ENCODE results near the gene PRPF8.

The PRPF8 gene

DNA sequence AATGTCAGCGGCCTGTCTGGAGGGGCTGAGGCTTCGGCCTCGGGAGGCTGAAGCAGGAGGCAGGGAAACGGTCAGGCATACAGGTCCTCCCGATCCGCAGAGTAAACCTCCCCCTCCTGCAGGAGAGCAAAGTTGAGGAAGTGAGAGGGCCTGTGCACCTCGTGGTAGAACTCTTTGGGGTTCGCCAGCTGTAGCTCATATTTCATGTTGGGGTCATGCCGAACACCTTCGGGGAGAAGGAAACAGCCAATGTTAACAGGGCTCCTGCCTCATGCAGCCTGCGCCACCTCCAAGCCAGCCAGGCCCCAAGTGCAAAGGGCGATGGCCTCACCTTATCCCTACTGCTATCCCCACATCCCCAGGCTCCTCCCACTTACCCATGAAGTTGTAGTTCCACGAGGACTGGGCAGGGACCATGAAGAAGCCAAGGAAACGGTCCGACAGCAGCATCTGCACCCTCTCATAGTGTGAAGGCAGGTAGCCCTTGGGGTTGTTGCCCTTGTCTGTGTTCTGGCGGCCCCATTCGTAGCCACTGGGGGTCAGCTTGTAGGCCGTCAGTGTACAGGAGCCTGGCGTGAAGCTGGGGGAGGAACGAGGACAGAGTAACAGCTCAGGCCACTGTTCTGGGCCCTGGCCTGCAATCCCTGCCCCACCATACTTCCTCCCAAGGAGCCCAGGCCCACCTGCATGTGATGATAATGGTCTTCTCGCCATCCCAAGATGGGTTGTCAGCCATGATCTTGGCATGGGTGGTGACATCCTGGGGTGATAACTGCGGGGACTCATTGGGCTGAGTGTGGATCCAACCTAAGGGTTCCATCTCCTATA, 33.7 kb downstream of the PRPF8 start:
- H3K4me3 ChIP-seq (ENCODE audit: low read length) = no peak overlapping the region
- TF ChIP-seq, protein P1, sequence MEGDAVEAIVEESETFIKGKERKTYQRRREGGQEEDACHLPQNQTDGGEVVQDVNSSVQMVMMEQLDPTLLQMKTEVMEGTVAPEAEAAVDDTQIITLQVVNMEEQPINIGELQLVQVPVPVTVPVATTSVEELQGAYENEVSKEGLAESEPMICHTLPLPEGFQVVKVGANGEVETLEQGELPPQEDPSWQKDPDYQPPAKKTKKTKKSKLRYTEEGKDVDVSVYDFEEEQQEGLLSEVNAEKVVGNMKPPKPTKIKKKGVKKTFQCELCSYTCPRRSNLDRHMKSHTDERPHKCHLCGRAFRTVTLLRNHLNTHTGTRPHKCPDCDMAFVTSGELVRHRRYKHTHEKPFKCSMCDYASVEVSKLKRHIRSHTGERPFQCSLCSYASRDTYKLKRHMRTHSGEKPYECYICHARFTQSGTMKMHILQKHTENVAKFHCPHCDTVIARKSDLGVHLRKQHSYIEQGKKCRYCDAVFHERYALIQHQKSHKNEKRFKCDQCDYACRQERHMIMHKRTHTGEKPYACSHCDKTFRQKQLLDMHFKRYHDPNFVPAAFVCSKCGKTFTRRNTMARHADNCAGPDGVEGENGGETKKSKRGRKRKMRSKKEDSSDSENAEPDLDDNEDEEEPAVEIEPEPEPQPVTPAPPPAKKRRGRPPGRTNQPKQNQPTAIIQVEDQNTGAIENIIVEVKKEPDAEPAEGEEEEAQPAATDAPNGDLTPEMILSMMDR (conservative IDR thresholded peaks at IDR 0.05; ENCODE audit: low read length) = no peak
- no peak for DNase-seq (ENCODE audit: low read depth)

DNA sequence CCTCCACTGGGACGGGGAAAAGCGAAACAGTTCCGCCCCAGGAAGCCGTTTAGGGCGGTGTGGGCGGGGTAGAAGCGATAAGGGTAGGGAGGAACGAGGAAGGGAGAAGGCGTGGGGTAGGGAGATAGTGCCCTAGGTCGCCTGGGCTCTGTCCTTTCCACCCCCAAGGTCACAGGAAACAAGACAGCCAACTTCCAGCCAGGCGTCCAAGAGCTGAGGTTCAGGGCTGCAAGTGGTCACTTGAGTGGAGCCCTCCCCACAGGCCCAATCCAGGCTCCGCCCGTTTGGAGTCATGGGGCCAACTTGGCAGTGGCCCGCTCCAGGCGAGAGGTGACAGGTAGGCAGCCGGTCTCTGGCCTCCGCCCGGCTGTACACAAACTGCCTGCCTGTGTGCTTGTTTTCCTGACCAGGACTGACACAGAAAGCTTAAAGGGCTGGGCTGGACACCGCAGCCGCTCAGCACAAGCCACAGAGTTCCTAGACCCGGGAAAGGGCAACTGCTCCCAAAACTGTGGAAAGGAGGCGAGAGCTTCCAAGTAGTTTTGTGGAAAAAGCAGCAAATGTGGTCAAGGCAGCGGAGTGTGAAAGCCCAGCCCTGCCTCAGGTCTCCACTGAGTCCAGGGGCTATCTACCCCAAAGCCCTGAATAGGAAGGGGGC, 34.7 kb downstream of the PRPF8 start, which contains the start of gene RILP:
RILP (minus strand) TSS at position 23 of the 658 bp plus-strand sequence. CDS start 62 bp downstream, outside the sequence.
- H3K4me3 ChIP-seq (ENCODE audit: low read length) = peak within 1 kb of the TSS; percentile 64
- TF ChIP-seq, protein P1 (conservative IDR thresholded peaks at IDR 0.05; ENCODE audit: low read length) = no peak
- DNase-seq (ENCODE audit: low read depth) = peak; percentile 25

DNA sequence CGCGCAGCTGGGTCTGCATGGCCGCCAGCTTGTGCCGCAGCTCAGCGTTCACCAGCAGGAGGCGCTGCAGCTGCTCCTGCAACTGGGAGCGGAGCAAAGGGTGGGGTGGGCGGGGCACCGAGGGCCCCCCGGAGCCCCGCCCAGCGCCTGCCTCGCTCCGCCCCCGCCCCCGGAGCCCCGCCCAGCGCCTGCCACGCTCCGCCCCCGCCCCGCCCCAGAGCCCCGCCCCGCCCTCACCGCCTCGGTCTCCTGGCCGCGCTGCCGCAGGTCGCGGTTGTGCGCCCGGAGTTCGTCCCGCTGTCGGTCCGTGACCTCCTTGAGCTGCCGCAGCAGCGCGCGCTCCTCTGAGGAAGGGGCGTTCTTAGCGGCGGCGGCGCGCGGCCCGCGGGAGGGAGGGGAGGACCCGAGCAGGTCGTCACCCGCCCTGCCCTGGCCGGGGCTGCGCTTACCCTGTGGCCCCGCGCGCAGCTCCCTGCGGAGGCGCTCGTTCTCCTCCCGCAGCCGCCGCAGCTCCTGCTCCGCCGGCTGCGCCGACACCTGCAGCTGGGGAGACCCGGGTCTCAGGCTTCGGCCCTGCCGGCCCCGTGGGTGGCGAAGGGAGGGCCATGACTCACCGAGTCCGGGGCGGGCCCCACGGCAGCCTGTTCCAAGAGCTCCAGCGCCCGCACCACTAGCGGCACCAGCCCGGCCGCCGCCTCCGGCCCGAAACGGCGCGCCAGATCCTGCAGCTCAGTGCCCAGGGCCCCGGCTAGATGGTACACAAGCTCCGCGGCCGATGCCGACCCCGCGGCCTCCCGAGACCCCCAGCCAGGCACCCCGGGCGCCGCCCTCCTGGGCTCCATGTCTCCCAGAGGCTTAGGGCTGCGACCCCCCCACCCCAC, 35.5 kb downstream of the PRPF8 start:
- peak overlapping the region; percentile 64 for H3K4me3 ChIP-seq (ENCODE audit: low read length)
- peak; percentile 94 for DNase-seq (ENCODE audit: low read depth)
- TF ChIP-seq, protein P1 (conservative IDR thresholded peaks at IDR 0.05; ENCODE audit: low read length) = peak; percentile 68

DNA sequence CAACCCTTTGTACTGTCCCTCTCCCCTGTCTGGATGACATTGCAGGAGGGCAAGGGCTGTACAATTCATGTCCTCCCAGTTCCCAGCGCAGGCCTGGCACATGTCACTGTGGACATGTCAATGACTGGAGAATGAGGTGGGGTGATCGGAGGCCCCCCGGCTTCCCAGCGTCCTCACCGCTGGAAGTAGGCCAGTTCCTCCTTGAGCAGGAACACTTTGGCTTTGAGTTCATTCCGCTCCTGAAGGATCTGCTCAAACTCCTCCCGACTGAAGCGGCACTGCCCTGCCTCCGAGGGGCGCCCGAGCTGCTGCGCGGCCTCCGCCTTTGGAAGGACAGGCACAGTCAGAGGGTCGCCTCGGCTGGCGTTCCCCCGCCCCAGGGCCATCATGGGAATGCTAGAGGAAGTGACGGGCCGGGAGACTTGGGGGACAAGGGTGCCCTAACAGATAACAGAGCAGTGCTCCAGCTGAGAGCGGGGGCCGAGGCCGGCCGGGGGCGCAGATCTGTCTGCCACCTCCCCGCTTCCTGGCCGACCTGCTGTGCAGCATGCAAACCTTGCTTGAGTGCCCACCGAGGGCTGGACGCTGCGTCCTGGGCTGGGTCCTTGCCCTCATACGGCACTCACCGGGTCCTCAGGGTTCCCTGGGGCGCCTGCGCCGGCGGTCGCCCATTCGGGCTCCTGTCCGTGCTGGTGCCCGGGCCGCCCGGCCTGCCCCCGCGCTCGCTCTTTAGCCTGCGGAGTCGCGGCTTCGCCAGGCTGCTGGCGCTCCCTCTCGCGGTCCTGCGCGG, 36.3 kb downstream of the PRPF8 start:
- TF ChIP-seq, protein P1 (conservative IDR thresholded peaks at IDR 0.05; ENCODE audit: low read length) = peak; percentile 38
- peak overlapping the region; percentile 63 for H3K4me3 ChIP-seq (ENCODE audit: low read length)
- DNase-seq (ENCODE audit: low read depth) = peak; percentile 26

DNA sequence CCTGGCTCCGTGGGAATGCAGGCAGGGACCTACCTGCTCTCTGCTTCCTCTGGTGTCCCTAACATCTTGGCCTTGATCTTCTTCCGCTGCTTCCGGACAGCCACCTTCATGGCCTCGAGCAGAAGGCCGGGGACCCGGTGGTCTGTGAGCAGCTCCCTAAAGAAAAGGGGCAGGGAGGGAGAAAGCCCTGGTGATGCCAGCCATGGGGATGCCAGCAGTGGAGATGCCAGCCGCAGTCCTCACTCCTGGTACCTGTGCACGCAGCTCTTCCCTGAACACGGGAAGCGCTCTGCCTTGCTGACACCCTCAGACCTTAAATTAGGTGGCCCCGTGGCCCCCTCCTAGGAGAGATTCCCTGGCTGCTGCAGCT, 36.9 kb downstream of the PRPF8 start:
- TF ChIP-seq, protein P1 (conservative IDR thresholded peaks at IDR 0.05; ENCODE audit: low read length) = no peak
- peak overlapping the region; percentile 9; the same call in 1 of the 2 replicates for H3K4me3 ChIP-seq (ENCODE audit: low read length)

DNA sequence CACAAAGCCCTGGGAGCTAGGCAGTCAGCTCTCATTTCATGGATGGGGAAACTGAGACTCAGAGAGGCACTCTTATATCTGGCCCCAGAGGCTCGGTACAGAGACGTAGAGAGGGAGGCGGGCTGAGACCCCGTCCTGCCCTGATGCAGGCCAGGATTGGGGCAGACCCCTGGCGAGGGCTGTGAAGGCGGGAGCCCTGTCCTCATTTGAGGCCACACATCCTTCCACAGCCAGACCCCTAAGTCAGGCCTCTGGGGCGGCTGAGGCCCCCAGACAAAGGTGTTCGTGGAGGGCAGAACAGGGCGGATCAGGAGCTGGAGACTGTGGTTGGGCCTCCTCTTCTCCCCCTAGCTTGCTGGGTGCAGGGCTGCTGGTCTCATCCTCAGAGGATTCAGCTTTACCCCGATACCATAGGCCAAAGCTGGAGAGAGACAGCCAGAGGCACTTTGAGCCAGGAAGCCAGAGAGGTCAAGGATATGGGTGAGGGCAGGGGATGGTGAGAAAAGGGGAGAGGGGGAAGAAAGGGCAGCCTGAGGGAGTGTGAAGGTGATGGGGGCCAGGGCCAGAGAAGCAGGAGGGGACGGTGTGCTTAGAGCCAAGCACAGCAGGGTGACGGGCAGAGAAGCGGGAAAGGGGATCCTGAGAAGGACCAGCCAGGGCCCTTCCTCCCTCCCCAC, 38.3 kb downstream of the PRPF8 start:
- no peak overlapping the region for H3K4me3 ChIP-seq (ENCODE audit: low read length)
- TF ChIP-seq, protein P1 (conservative IDR thresholded peaks at IDR 0.05; ENCODE audit: low read length) = no peak
- no peak for DNase-seq (ENCODE audit: low read depth)

More for the DNA sequence above, 36.9 kb downstream of the PRPF8 start:
- DNase-seq (ENCODE audit: low read depth) = no peak
